M059J (cell line): ENCODE data around the gene CTPS2. TPM values are rescaled to one million over a fixed set of nuclear protein-coding genes. Genes with fewer than 3 reads are reported as not detected.

Experiments used
- DNase-seq: peaks from one replicate; pipeline ENCODE4 v3.0.0-alpha.2; 2012; ENCODE audit warnings: low read depth
- total RNA-seq: library from RNA; depleted of rRNA; stranded (reverse); fragments of >200 nt; shearing (Covaris generic); gene quantifications from 2 replicates; pipeline ENCODE4 v1.2.3, GENCODE V29; 2014; rRNA removed

Gene CTPS2
- total RNA-seq, 1 experiment from 2014 or later: 14.1 TPM

DNA sequence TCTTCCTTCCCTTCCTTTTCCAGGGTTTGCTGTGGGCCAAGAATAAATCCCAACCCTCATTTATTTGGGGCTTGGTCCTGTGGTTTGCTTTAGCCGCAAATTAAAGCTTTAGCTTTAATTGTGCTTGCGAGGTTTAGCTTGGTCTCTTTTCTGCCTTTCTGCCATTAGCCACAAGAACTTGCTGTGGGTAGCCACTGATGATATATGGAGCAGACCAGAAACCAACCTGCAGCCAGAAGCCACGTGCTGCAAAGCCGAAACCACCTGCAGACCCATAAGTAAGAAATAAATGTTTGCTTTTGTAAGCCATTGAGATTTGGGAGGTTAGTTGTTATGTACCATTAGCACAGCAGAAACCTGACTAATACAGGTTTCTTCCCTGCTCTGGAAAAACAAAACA, 152.3 kb downstream of the CTPS2 start:
- no peak for DNase-seq

GRCh38 chrX:16559206-16559619, 153.3 kb downstream of the CTPS2 start:
- DNase-seq: peak; percentile 5

DNA sequence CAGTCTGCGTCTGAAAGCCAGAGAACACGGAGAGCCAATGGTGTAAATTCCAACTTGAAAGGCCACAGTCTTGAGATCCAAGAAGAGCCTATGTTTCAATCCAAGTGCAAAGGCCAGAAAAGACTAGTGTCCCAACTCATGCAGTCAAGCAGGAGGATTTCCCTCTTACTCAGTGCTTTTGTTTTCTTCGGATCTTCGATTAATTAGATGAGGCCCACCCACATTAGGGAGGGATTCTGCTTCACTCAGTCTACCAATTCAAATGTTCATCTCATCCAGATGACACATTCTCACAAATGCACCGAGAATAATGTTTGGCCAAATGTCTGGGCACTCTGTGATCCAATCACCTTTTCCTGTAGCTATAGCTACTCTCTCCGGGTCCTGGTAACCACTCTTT, 154.0 kb downstream of the CTPS2 start:
- no peak for DNase-seq

GRCh38 chrX:16552546-16552945, 159.9 kb downstream of the CTPS2 start:
- DNase-seq: peak; percentile 36

DNA sequence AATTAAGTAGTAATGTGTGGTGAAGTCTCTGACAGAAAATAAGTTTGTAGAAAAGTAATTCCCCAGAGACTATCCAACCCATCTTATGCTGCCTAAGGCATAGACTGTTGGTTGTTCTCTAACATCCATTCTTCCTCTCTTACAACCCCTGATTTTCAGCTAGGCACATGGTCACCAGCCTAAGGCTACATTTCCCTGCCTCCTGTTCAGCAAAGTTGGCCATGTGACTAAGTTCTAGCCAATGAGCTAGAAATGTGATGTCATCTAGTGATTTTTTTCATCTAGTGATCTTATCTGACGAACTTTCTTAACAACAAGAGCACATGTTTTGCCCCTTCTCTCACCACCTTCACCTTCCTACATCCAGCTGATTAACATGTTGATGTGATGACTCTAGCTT, 164.8 kb downstream of the CTPS2 start:
- DNase-seq: no peak

DNA sequence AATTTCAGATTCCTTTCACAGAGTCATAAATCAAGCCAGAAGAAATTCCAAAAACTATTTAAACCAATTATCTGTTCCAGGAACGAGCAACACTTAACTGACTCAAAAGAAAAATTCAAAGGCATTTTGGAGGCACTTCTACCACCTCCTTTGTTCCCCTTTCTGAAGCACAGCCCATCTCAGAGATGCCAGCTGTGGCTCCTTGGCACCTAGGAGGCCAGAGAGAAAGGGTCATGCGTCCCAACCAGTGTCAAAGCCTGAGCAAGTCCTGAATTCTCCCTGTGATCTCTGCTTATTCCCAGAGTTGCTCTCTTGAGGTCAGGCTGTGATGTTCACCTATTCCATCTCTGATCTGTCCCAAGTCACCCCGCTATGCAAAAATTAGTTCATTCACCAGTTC, 167.5 kb downstream of the CTPS2 start:
- no peak for DNase-seq

Other genes starting within 250 kb of the CTPS2 start
- not detected in 2 replicates for gene S100G, start 62.5 kb downstream of the CTPS2 start, total RNA-seq
- 26.8 and 34.8 TPM in 2 replicates for gene SYAP1, start 6.9 kb upstream of the CTPS2 start, total RNA-seq
- 7.2 and 10.7 TPM in 2 replicates for gene TXLNG, start 73.8 kb upstream of the CTPS2 start, total RNA-seq
- gene RBBP7, start 157.7 kb upstream of the CTPS2 start, total RNA-seq: 216 and 229 TPM in 2 replicates
- 2.2 and 3.3 TPM in 2 replicates for gene REPS2, start 234.0 kb upstream of the CTPS2 start, total RNA-seq